Fibroblast of pulmonary artery (primary cell): ENCODE data around the gene NRROS.

ENCODE experiments used
- DNase-seq: peaks from one replicate; pipeline ENCODE4 v3.0.0-alpha.2; 2010; ENCODE audit warnings: low read depth
- H3K4me3 ChIP-seq: replicated peaks from 2 replicates; pipeline ENCODE4 v1.5.1; 2011; ENCODE audit warnings: low read depth, mild to moderate bottlenecking, control low read depth, low read length, moderate library complexity
- CTCF ChIP-seq: IDR thresholded peaks from 2 replicates; pipeline ENCODE4 v1.5.1; 2011; ENCODE audit warnings: mild to moderate bottlenecking, control low read depth, low read length, inconsistent platforms; ENCODE audit errors: missing control alignments

The NRROS gene

GRCh38 chr3:196655496-196655895 lies 16.0 kb downstream of the NRROS start:
- no peak for TF ChIP-seq CTCF
- no peak for DNase-seq
- H3K4me3 ChIP-seq = no peak overlapping the region

GRCh38 chr3:196656213-196656612 lies 16.7 kb downstream of the NRROS start:
- H3K4me3 ChIP-seq = no peak overlapping the region
- no peak for DNase-seq
- TF ChIP-seq CTCF = no peak

GRCh38 chr3:196659901-196660351 lies 20.4 kb downstream of the NRROS start:
- no peak for TF ChIP-seq CTCF
- H3K4me3 ChIP-seq = no peak overlapping the region
- no peak for DNase-seq

- H3K4me3 ChIP-seq = no peak overlapping the region
- DNase-seq = no peak
- no peak for TF ChIP-seq CTCF
Observed at GRCh38 chr3:196660381-196661166, 21.1 kb downstream of the NRROS start.

- TF ChIP-seq CTCF = no peak
- no peak for DNase-seq
- no peak overlapping the region for H3K4me3 ChIP-seq
Observed at GRCh38 chr3:196661400-196661799, 21.9 kb downstream of the NRROS start.

- H3K4me3 ChIP-seq = no peak overlapping the region
- DNase-seq = no peak
- no peak for TF ChIP-seq CTCF
Observed at GRCh38 chr3:196662033-196662432, 22.5 kb downstream of the NRROS start.
